ENCODE measurements around the gene SPTLC3. TPM values are rescaled to one million over a fixed set of nuclear protein-coding genes. Genes with fewer than 3 reads are reported as not detected.

SPTLC3 gene
- total and polyA plus RNA-seq, 2 experiments from 2014 or later, result 0.52 to 0.66 TPM

DNA sequence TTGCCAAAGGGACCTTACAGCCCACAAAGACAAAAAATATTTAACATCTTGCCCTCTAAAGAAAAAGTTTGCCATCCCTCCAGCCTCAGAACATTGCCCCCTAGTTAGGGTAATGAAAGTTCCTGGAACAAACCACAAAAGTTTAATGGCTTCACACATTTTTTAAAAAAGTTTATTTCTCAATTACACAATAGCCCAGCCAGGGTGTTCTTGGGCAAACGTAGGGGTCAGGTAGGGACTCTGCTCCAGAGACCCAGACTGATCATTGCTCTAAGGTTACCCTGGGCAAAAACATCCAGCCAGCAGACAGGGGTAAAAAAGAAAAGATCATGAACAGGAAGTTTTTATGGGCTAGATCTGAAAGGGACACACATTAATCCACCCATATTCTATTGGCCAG lies 207.8 kb downstream of the SPTLC3 start:
- Histone ChIP-seq H3K27me3 (ENCODE audit: insufficient read depth) (peaks cover 51% of the 10 kb centered on the region), H3K79me2 (replicated peaks; ENCODE audit: insufficient read depth) (no peaks in the 10 kb centered on the region), H3K4me2 (no peak overlapping the region), H3K36me3 (ENCODE audit: insufficient read depth) (no peaks in the 10 kb centered on the region), H2AFZ (no peak overlapping the region), H3F3A (replicated peaks; ENCODE audit: low read depth) (no peaks in the 10 kb centered on the region), H4K20me1 (replicated peaks; ENCODE audit: insufficient read depth) (no peaks in the 10 kb centered on the region), H3K4me3 (no peak overlapping the region), H3K4me1 (ENCODE audit: insufficient read depth) (peaks cover 8% of the 10 kb centered on the region), H3K9me2 (ENCODE audit: insufficient read depth) (no peaks in the 10 kb centered on the region), H3K27ac (ENCODE audit: low read depth) (no peak overlapping the region)
- Mint-ChIP-seq H3K27me3 (ENCODE audit: insufficient read depth, low read depth, poor library complexity) (peaks cover 34% of the 10 kb centered on the region), H3K4me1 (peaks cover 15% of the 10 kb centered on the region; the same call in 2 of the 3 replicates), H3K4me3 (no peak overlapping the region), H3K36me3 (ENCODE audit: low read depth) (no peaks in the 10 kb centered on the region; the same call in 2 of the 3 replicates), H3K9me3 (no peaks in the 10 kb centered on the region), H3K27ac (no peak overlapping the region)
- no peak for DNase-seq (ENCODE audit: low spot score)
- no peak for ATAC-seq
- TF ChIP-seq JUNB (IDR thresholded peaks at IDR 0.05; ENCODE audit: unreplicated experiment), result no peak
- TF ChIP-seq, protein P1, sequence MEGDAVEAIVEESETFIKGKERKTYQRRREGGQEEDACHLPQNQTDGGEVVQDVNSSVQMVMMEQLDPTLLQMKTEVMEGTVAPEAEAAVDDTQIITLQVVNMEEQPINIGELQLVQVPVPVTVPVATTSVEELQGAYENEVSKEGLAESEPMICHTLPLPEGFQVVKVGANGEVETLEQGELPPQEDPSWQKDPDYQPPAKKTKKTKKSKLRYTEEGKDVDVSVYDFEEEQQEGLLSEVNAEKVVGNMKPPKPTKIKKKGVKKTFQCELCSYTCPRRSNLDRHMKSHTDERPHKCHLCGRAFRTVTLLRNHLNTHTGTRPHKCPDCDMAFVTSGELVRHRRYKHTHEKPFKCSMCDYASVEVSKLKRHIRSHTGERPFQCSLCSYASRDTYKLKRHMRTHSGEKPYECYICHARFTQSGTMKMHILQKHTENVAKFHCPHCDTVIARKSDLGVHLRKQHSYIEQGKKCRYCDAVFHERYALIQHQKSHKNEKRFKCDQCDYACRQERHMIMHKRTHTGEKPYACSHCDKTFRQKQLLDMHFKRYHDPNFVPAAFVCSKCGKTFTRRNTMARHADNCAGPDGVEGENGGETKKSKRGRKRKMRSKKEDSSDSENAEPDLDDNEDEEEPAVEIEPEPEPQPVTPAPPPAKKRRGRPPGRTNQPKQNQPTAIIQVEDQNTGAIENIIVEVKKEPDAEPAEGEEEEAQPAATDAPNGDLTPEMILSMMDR (conservative IDR thresholded peaks at IDR 0.05; ENCODE audit: low read depth in 2 of 2), result peak in 1 of 2 experiments; percentile 7; a peak in 1 of 4 replicates
- no peak for TF ChIP-seq NANOG (IDR thresholded peaks at IDR 0.05; ENCODE audit: borderline replicate concordance)

Other genes with a start within 250 kb of the SPTLC3 start
- 0.39 and 0.63 TPM in 2 replicates for gene ISM1, start 212.3 kb downstream of the SPTLC3 start, total RNA-seq (2014; rRNA removed; shearing (Covaris generic))
- 0.15 and 0.73 TPM in 2 replicates for gene ISM1, start 212.3 kb downstream of the SPTLC3 start, polyA plus RNA-seq (2016; fragmentation: Nextera tagmentation; extraction: Ambion mirVana)